OCI-LY7 (cell line): ENCODE data around the gene LRP1B. TPM values are rescaled to one million over a fixed set of nuclear protein-coding genes. Genes with fewer than 3 reads are reported as not detected.

Source experiments
- BruUV-seq: library from RNA; stranded (reverse); fragments of 400-500 nt; replicated peaks from 2 replicates; lab custom pipeline; 2021; lab: Mats Ljungman, UMichigan
- CTCF ChIA-PET: fragments of 300-600 bp; sonication (Branson Sonifier 250); formaldehyde crosslinking; loops from one replicate; lab custom pipeline; 2022; ENCODE audit warnings: antibody characterized with exemption; ENCODE audit not compliant: unreplicated experiment; lab: Charles Lee
- POLR2A ChIA-PET: fragments of 300-600 bp; sonication (Branson Sonifier 250); formaldehyde crosslinking; loops from one replicate; lab custom pipeline; 2022; ENCODE audit warnings: antibody characterized with exemption; lab: Charles Lee
- DNase-seq: peaks from one replicate; pipeline ENCODE4 v3.0.0-alpha.2; 2015; ENCODE audit warnings: low spot score
- H2AFZ ChIP-seq: fragments of 200-600 bp; sonication (generic), shearing (Covaris generic); 2 replicates; pipeline ENCODE4 v1.6.1; 2014; ENCODE audit warnings: mild to moderate bottlenecking, antibody characterized with exemption, low read length, moderate library complexity
- H3K27ac ChIP-seq: fragments of 200-600 bp; sonication (generic); 2 replicates; pipeline ENCODE4 v1.5.1; 2014; ENCODE audit warnings: mixed run types, low read depth, mild to moderate bottlenecking, moderate library complexity, low read length, inconsistent platforms; ENCODE audit not compliant: poor library complexity, severe bottlenecking
- H3K36me3 ChIP-seq: fragments of 200-600 bp; sonication (generic); 2 replicates; pipeline ENCODE4 v1.6.1; 2014; ENCODE audit warnings: mild to moderate bottlenecking, antibody characterized with exemption, low read length, moderate library complexity, mixed read lengths; ENCODE audit not compliant: insufficient read depth
- H3K4me1 ChIP-seq: fragments of 200-600 bp; sonication (generic); 2 replicates; pipeline ENCODE4 v1.5.1; 2014; ENCODE audit warnings: mild to moderate bottlenecking, low read length; ENCODE audit not compliant: insufficient read depth, poor library complexity, severe bottlenecking
- H3K4me2 ChIP-seq: fragments of 200-600 bp; sonication (generic); 2 replicates; pipeline ENCODE4 v1.6.1; 2014; ENCODE audit warnings: mild to moderate bottlenecking, low read length
- H3K4me3 ChIP-seq: fragments of 200-600 bp; sonication (generic); 2 replicates; pipeline ENCODE4 v1.5.1; 2014; ENCODE audit warnings: mild to moderate bottlenecking, low read depth, low read length; ENCODE audit not compliant: poor library complexity, severe bottlenecking
- H3K79me2 ChIP-seq: fragments of 200-600 bp; sonication (generic); 2 replicates; pipeline ENCODE4 v1.6.1; 2016; ENCODE audit warnings: low read depth, mild to moderate bottlenecking, low read length, moderate library complexity, mixed read lengths; ENCODE audit not compliant: insufficient read depth
- H3K9me2 ChIP-seq: fragments of 200-600 bp; sonication (generic); 2 replicates; pipeline ENCODE4 v1.6.1; 2016; ENCODE audit warnings: mild to moderate bottlenecking, low read length, mixed read lengths; ENCODE audit not compliant: insufficient read depth
- H3K9me3 ChIP-seq: fragments of 200-600 bp; sonication (generic); 2 replicates; pipeline ENCODE4 v1.6.1; 2014; ENCODE audit warnings: mild to moderate bottlenecking, mixed run types, low read length, mixed read lengths
- H4K20me1 ChIP-seq: fragments of 200-600 bp; sonication (generic); 2 replicates; pipeline ENCODE4 v1.6.1; 2014; ENCODE audit warnings: mild to moderate bottlenecking, antibody characterized with exemption, low read length, moderate library complexity, mixed read lengths; ENCODE audit not compliant: insufficient read depth
- EZH2phosphoT487 ChIP-seq: fragments of 200-600 bp; sonication (generic); IDR thresholded peaks from 2 replicates; pipeline ENCODE4 v1.6.1; 2018; ENCODE audit warnings: low read depth, borderline replicate concordance, mild to moderate bottlenecking, mixed run types, antibody characterized with exemption, low read length, moderate library complexity, mixed read lengths
- intact Hi-C: fragments of 100-400 bp; cut with micrococcal nuclease; formaldehyde crosslinking; loops from one replicate; pipeline ENCODE4 v1.10.0; 2022; ENCODE audit not compliant: unreplicated experiment
- total RNA-seq, 2 experiments: library from RNA; depleted of rRNA in 1 of 2; stranded (reverse); fragments of >200 nt in 1 of 2; shearing (Covaris generic) in 1 of 2; gene quantifications; 2 replicates each; pipeline ENCODE4 v1.2.3, GENCODE V29; 2014 to 2022
- TF ChIP-seq, protein P1 (sequence below): fragments of 200-600 bp; sonication (generic); conservative IDR thresholded peaks from 2 replicates; pipeline ENCODE4 v1.5.1; 2014; ENCODE audit warnings: mild to moderate bottlenecking, antibody characterized with exemption, low read length, moderate library complexity, mixed read lengths

LRP1B gene
- total RNA-seq, 2 experiments from 2014 or later, result not detected

DNA sequence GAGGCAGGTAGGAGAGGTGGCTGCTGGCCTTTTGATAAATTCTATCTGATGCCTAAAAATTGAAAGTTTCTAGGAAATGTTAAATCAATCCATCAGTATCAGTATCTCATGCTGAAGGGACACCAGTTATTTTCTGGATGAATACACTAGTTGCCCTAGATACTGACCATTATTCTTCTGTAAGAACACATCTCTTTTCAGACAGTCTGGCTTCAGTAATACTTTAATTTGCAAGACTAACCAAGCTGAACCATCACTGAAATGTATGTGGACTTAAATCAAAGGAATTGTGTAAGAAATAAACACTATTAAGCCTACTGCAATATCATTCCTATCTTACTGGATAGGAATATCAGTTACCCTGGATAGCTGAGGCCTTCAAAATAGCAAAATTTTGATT is 1546.3 kb downstream of the LRP1B start:
- Histone ChIP-seq H3K9me3 (no peaks in the 10 kb centered on the region), H3K4me1 (no peaks in the 10 kb centered on the region), H3K4me3 (no peak overlapping the region), H4K20me1 (no peaks in the 10 kb centered on the region), H3K79me2 (no peaks in the 10 kb centered on the region), H3K9me2 (no peaks in the 10 kb centered on the region), H3K36me3 (no peaks in the 10 kb centered on the region), H3K4me2 (no peak overlapping the region), H2AFZ (no peak overlapping the region), H3K27ac (no peak overlapping the region)
- no TSS peak for BruUV-seq
- TF ChIP-seq, protein P1, sequence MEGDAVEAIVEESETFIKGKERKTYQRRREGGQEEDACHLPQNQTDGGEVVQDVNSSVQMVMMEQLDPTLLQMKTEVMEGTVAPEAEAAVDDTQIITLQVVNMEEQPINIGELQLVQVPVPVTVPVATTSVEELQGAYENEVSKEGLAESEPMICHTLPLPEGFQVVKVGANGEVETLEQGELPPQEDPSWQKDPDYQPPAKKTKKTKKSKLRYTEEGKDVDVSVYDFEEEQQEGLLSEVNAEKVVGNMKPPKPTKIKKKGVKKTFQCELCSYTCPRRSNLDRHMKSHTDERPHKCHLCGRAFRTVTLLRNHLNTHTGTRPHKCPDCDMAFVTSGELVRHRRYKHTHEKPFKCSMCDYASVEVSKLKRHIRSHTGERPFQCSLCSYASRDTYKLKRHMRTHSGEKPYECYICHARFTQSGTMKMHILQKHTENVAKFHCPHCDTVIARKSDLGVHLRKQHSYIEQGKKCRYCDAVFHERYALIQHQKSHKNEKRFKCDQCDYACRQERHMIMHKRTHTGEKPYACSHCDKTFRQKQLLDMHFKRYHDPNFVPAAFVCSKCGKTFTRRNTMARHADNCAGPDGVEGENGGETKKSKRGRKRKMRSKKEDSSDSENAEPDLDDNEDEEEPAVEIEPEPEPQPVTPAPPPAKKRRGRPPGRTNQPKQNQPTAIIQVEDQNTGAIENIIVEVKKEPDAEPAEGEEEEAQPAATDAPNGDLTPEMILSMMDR, result no peak
- no peak for TF ChIP-seq EZH2phosphoT487
- intact Hi-C loops, result no loop called here
- ChIA-PET CTCF (no interaction called here), POLR2A (no interaction called here)
- DNase-seq, result no peak

DNA sequence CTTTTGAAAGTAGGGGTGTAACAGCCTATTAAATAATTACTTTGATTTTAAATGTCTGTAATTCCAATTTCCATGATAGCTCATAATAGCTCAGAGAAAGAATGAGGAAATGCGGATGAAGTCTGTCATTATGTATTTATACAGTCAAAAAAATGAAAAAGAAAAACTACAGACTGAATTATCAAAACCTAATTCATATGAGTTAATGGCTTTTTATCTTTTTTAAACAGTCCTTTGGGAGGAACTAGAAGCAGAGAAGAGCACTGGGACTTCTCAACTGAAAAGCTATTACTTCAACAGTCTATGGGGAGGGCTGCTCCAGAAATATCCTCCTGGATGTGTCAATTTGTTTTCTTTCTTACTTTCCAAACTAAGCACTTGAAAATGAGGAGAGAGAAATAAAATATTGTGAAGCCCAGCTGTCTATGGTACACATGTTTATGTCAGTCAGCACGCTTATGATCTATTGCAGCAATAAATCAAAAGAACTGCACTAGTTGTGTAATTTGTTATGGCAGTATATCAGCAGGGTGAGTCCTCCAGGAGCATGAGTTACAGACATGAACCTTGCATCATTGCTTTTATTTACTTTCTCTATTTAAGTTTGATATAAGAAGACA is 1550.2 kb downstream of the LRP1B start:
- H3K9me3 ChIP-seq, result no peaks in the 10 kb centered on the region
- no TSS peak for BruUV-seq
- H3K9me2 ChIP-seq, result no peaks in the 10 kb centered on the region
- H3K79me2 ChIP-seq, result no peaks in the 10 kb centered on the region
- H3K4me3 ChIP-seq, result no peak overlapping the region
- H3K27ac ChIP-seq, result no peak overlapping the region
- intact Hi-C loops, result no loop called here
- CTCF ChIA-PET, result no interaction called here
- no peak overlapping the region for H3K4me2 ChIP-seq
- no peak for DNase-seq
- POLR2A ChIA-PET, result no interaction called here
- H2AFZ ChIP-seq, result no peak overlapping the region
- no peaks in the 10 kb centered on the region for H3K36me3 ChIP-seq
- TF ChIP-seq EZH2phosphoT487, result no peak
- TF ChIP-seq, protein P1, result no peak
- no peaks in the 10 kb centered on the region for H3K4me1 ChIP-seq
- H4K20me1 ChIP-seq, result no peaks in the 10 kb centered on the region

DNA sequence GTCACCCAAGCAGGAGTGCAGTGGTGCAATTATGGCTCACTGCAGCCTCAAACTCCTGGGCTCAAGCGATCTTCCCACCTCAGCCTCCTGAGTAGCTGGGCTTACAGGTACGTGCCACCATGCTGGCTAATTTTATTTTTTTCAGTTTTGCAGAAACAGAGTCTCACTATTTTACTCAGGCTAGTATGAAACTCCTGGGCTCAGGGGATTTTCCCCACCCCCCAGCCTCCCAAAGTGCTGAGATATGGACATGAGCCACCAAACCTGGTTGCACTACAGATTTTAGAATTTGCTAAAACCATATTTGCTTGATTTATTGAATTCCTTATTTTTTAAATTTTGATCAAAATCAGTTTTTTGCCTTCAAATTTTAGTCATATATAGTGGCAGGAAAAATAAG is 1553.4 kb downstream of the LRP1B start:
- Histone ChIP-seq H2AFZ (no peak overlapping the region), H3K4me3 (no peak overlapping the region), H3K4me2 (no peak overlapping the region), H3K9me3 (no peaks in the 10 kb centered on the region), H3K36me3 (no peaks in the 10 kb centered on the region), H3K27ac (no peak overlapping the region), H3K4me1 (no peaks in the 10 kb centered on the region), H3K9me2 (no peaks in the 10 kb centered on the region), H4K20me1 (no peaks in the 10 kb centered on the region), H3K79me2 (no peaks in the 10 kb centered on the region)
- intact Hi-C loops, result no loop called here
- no peak for DNase-seq
- CTCF ChIA-PET, result no interaction called here
- no TSS peak for BruUV-seq
- no peak for TF ChIP-seq EZH2phosphoT487
- TF ChIP-seq, protein P1, result no peak
- POLR2A ChIA-PET, result no interaction called here
